Umbilical cord (tissue), 1 donor: ENCODE measurements around the gene PHOX2A. TPM values are rescaled to one million over a fixed set of nuclear protein-coding genes. Genes with fewer than 3 reads are reported as not detected.

ENCODE experiments used
- total RNA-seq: library from RNA; depleted of rRNA; stranded (reverse); fragments of >200 nt; gene quantifications from one replicate; pipeline ENCODE4 v1.2.3, GENCODE V29; 2014; ENCODE audit warnings: low replicate concordance; ENCODE audit not compliant: insufficient read depth

PHOX2A gene
- total RNA-seq, 1 donor from 2014 or later = 1.2 TPM

Other genes starting within 250 kb of the PHOX2A start
- gene IL18BP, start 245.3 kb downstream of the PHOX2A start, total RNA-seq = 6.0 TPM
- gene NUMA1, start 163.6 kb downstream of the PHOX2A start, total RNA-seq = 145 TPM
- 1.4 TPM for gene LRRC51, start 163.3 kb downstream of the PHOX2A start, total RNA-seq
- gene LAMTOR1, start 140.9 kb downstream of the PHOX2A start, total RNA-seq = 57.1 TPM
- not detected for gene TOMT, start 138.3 kb downstream of the PHOX2A start, total RNA-seq
- gene ANAPC15, start 131.5 kb downstream of the PHOX2A start, total RNA-seq = 2.2 TPM
- gene FOLR3, start 108.5 kb downstream of the PHOX2A start, total RNA-seq = not detected
- 5.1 TPM for gene FOLR1, start 52.0 kb downstream of the PHOX2A start, total RNA-seq
- 29.9 TPM for gene FOLR2, start 27.4 kb downstream of the PHOX2A start, total RNA-seq
- gene INPPL1, start 19.4 kb downstream of the PHOX2A start, total RNA-seq = 34.4 TPM
- gene CLPB, start 190.4 kb upstream of the PHOX2A start, total RNA-seq = 31.8 TPM